NCI-H2107 (cell line): ENCODE measurements around the gene SGCE.

Experiments used
- DNase-seq: peaks from one replicate; lab custom pipeline; 2025; lab: John Stamatoyannopoulos, UW

SGCE gene

GRCh38 chr7:94567396-94567795, 88.5 kb downstream of the SGCE start:
- no peak for DNase-seq

DNA sequence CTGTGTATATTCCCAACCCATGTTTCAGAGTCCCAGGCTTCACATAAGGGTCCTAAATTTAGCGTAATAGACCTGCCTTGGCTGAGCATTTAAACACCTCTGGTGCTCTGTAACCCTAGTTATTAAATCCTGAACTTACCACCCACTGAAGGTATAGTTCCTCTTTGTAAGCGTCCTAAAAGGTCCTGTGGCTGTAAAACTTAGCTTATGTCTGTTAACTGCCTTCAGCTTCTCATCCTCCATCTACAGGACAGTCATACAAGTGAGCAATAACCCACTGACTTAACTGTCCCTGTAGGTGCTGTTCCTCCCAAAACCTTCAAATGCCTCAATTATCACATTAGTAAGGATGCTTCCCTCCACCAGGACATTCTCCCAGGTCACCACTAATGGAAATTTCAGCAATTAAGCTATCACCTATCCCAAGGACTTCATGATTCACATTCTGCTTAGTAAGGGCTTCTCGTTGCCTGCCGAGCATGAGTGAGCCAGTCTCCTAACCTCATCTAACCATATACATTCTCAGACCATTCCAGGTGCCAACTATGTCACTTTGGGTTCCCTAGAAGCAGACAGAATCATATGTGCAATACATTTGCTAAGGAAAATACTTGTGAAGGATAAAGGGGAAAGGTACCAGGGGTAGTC, 90.6 kb downstream of the SGCE start:
- DNase-seq, result no peak

DNA sequence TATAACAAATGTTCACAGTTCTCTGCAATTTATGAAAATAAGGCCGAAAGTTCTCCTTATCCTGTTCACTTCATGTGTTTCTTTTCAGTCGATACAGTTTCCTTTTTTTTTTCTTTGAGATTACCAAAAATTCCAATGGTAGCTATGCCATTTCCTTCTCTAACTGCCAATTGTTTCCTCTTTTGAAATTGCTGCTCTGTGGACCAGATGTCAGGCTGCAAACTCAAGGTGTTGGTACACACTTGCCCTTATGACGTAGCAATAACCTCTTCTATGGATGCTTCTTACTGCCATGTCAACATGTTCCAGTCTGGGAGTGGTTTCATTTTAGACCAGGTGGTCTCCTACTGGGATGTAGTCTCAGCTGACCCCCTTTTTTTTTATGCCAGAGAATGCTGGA, 93.4 kb downstream of the SGCE start:
- no peak for DNase-seq

DNA sequence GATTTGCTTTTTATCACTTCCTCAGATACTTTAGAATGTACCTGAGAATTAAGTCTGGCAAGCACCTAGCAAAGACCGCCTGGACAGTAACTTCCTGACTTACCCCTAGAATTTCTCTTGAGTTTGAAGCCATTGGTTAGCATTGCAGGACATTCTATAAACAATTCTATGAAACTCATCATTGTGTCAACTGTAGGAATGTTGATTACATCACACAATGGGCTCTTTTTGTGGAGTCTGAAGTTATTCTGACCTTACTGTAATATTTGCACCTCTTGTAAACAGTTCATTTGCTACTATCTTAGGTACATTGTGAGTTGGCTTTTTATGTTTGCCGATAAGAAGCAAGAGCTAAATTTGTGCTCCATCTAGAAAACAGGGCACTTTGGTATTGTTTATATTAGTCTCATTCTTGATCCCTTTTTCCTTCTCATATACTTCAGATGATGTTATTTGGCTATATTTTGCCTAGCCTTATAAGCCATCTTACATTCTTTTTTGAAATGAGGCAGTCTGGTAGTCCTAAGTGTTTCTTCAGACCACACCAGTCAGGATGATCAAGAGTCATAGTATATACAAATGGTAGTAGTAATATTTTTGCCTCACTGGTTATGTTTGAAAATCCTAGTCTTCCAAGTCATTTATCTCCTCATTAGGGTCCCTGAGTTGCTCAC, 94.0 kb downstream of the SGCE start:
- no peak for DNase-seq

GRCh38 chr7:94559972-94560371, 96.0 kb downstream of the SGCE start:
- DNase-seq, result no peak

GRCh38 chr7:94557215-94557614, 98.7 kb downstream of the SGCE start:
- no peak for DNase-seq

DNA sequence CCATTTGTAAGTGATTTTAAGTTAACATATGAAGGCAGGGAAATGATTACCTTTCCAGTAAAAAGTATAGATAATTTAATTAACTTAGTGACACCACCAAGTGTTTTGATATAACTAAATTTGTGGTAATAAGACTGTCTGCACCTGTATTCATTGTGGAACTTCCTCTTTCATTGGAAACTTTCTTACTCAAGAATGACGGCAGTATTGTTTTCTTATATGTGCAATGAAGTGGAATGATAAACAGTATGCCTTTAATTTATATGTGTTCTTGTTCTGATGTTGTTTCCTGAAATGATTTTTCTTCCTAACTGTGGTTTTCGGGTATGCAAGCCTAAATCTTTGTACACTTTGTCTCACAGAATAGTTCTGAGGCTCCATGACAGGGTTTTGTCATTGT, 99.9 kb downstream of the SGCE start:
- DNase-seq, result no peak

DNA sequence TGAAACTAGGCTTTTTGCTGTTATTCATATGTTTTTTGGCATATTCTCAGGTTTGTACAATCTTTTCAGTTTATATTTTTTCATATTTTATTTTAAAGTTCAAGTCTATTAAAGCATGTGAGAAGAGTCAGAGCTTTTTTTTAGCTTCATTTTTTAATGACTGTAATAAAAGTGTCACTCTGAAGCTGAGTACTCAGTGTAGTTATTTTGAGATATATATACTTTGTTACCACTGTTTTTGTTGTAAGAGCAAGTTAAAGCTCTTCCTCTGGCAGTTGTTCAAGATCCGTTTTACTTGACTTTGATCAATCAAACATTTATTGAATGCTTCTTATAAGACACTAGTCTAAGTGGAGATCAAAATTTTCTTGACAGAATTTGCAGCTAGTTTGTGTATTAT, 108.8 kb downstream of the SGCE start:
- no peak for DNase-seq

GRCh38 chr7:94540428-94540827, 115.5 kb downstream of the SGCE start:
- DNase-seq, result no peak
